Stimulated activated CD8-positive, alpha-beta memory T cell treated with anti-CD3 and anti-CD28 coated beads, Interleukin-2, amount 100 ng/mL, for 48 hours (primary cell): ENCODE data around the gene OPRL1.

Source experiments
- DNase-seq, 2 donors: peaks; one replicate each; pipeline ENCODE4 v3.0.0-alpha.2; 2020; ENCODE audit warnings: low read depth in 2 of 2

OPRL1 gene

DNA sequence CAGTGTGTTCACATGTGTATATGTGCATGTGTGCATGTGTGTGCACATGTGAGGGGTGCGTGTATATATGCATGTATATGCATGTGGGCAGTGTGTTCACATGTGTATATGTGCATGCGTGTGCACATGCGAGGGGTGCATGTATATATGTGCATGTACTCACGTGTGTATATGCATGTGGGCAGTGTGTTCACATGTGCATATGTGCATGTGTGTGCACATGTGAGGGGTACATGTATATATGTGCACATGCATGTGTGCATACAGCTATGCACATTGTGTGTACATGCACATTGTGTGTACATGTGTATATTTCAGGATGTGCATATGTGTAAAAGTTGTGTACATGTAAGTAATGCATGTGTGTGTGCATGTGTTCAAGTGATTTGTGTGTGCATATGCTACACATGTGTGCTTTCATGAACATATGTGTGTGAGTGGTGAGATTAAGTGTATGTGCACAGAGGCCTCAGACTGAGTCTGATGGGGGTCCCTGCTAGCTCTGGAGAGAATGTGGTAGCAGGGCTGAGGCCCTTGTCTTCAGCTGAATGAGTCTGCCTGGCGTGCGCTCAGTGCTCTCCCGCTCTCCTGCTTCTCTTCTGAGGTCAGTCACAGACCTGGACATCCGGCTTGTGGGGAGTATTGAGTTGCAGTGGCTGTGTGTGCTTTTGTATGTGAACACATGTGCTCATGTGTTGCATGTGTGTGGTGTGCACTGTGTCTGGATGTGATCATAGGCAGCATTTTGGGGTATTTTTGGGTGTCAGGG lies 64.4 kb downstream of the OPRL1 start:
- no peak for DNase-seq

GRCh38 chr20:64145458-64146300 lies 65.8 kb downstream of the OPRL1 start:
- DNase-seq: no peak

DNA sequence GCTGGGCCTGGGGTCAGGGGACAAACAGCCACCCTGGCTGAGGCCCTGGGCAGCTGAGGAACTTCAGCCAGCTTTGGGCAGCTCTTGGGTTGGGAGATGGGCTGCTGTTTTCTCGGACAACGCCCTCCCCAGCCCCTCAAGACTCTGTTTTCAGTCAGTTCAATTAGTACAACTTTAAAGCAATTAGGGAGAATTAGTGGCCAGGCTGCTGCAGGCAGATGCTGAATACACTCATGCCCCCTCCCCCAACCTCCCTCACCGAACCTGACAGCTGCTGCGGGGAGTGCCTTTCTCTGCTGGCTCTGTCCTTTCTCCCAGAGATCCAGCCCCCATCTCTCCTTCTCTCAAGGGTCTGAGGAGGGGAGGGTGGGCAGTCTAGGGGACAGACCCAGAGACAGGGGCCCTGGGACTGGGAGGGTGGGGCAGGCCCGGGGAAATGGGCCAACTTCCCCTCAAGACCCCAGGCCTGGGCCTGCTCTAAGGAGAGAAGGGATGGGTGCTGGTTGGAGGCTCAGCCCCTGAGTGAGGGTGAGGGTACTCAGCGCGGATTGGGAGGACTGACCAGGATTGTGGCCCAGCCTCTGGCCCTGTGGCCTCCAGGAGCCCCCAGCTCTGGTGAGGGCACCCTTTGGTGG lies 66.5 kb downstream of the OPRL1 start:
- no peak for DNase-seq

DNA sequence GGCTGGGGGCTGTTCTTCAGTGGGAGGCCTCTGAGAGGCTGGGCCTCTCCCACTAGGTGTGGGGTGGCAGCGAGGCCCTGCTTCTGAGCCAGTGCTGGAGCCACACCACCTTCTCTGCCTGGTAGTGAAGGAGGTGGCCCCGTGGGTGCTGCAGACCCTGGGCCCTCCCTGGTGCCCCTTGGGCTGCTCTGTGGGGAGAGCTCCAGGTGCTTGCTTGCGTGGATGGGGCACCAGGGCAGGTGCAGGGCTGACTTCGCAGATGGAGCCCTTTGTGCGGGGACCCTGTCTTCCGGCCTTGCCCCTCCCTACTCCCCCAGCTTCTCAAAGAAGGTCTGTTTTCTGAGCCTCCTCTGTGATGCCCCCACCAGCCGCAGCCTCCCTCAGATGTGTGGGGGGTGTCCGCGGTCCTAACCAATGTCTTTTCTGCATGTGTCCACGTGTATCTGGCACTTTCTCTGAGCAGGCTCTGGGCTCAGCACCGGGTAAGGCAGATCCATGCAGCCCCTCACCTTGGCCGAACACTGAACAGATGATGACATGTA lies 67.1 kb downstream of the OPRL1 start:
- DNase-seq: no peak

- DNase-seq: no peak
These were observed 68.7 kb downstream of the OPRL1 start for GRCh38 chr20:64148581-64148980.

DNA sequence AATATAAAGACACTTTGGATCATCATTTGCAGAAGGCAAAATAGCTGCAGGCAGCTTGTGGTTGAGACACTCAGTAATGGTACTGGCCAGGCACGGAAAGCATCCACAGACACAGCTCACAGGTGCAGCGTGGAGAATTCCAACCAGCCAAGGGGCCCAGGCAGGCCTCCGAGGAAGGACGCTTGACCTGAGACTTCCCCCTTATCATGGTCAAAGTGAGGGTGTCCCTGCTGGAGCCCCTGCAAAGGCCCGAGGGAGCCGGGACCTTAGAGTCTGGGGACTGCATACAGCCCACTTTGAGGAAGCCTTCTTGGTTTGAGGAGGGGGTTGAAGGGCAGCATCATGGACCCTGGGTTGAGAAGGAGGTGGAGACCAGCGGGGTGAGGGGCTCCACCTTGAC lies 69.3 kb downstream of the OPRL1 start:
- DNase-seq: no peak

- DNase-seq: no peak
These were observed 70.1 kb downstream of the OPRL1 start for GRCh38 chr20:64149809-64150560.
